ENCODE results near the gene NR2F2. TPM values are rescaled to one million over a fixed set of nuclear protein-coding genes. Genes with fewer than 3 reads are reported as not detected.

Gene NR2F2
- total RNA-seq, 1 donor from 2014 or later = 39.8 TPM

DNA sequence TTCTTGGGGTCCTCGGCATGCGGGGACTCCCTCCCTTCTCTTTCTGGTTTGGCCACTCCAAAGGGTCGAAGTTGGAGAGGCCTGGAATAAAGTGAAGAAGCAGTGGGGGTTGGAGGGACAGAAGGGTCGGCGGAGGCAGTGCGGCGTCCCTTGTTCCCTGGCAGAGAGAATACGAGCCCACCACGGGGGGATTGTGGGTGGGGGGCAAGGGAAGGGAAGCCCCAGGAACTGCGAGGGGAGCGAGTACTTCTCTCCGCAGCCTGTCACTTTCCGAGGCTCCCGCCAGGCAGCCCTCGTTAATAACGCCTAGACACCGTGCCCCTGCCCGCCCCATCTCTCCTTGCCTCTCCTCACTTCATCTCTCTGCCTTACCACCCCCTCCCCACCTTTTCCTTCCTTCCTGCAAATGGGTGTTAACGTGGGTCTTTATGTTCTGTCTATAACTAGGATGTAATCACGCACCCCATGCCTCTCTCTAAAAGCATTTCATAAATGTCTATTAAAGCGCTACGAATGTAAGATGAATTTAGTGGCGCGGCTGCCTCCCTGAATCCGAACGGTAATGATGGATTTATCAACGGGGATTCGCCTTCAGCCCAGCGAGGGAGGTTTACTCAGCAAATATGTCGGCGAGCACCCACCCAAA, 13.7 kb downstream of the NR2F2 start:
- Histone ChIP-seq H3K9me3 (no peaks in the 10 kb centered on the region), H3K4me3 (peak overlapping the region; percentile 67 to 85), H3K36me3 (no peaks in the 10 kb centered on the region), H3K27me3 (no peaks in the 10 kb centered on the region), H3K27ac (peak overlapping the region; percentile 99), H3K4me1 (peaks cover 45% of the 10 kb centered on the region)
- DNase-seq (ENCODE audit: extremely low spot score in 2 of 2) = no peak
- TF ChIP-seq POLR2AphosphoS5 (IDR thresholded peaks at IDR 0.05; ENCODE audit: insufficient read depth in 1 of 2, low read depth in 1 of 2) = no peak
- TF ChIP-seq, protein P1, sequence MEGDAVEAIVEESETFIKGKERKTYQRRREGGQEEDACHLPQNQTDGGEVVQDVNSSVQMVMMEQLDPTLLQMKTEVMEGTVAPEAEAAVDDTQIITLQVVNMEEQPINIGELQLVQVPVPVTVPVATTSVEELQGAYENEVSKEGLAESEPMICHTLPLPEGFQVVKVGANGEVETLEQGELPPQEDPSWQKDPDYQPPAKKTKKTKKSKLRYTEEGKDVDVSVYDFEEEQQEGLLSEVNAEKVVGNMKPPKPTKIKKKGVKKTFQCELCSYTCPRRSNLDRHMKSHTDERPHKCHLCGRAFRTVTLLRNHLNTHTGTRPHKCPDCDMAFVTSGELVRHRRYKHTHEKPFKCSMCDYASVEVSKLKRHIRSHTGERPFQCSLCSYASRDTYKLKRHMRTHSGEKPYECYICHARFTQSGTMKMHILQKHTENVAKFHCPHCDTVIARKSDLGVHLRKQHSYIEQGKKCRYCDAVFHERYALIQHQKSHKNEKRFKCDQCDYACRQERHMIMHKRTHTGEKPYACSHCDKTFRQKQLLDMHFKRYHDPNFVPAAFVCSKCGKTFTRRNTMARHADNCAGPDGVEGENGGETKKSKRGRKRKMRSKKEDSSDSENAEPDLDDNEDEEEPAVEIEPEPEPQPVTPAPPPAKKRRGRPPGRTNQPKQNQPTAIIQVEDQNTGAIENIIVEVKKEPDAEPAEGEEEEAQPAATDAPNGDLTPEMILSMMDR (IDR thresholded peaks at IDR 0.05) = no peak
- TF ChIP-seq POLR2A (IDR thresholded peaks at IDR 0.05) = no peak
- intact Hi-C loops (cut with DNase I) = loop anchor here (5.0 kb wide), 3 partner anchors 737 to 1672 kb away; no protein-coding TSS in a partner anchor

- H3K4me3 ChIP-seq = peak overlapping the region; percentile 67 to 85
- DNase-seq (ENCODE audit: extremely low spot score in 2 of 2) = no peak
- intact Hi-C loops (cut with DNase I) = loop anchor here (5.0 kb wide), 3 partner anchors 738 to 1673 kb away; no protein-coding TSS in a partner anchor
Measured at GRCh38 chr15:96344706-96345559, 14.4 kb downstream of the NR2F2 start.

GRCh38 chr15:96345560-96346399, 15.3 kb downstream of the NR2F2 start:
- Histone ChIP-seq H3K9me3 (no peaks in the 10 kb centered on the region), H3K27me3 (no peaks in the 10 kb centered on the region), H3K4me3 (peak overlapping the region; percentile 67 to 85), H3K27ac (peak overlapping the region; percentile 99), H3K4me1 (peaks cover 56% of the 10 kb centered on the region), H3K36me3 (no peaks in the 10 kb centered on the region)
- intact Hi-C loops (cut with DNase I) = no loop called here
- TF ChIP-seq POLR2AphosphoS5 (IDR thresholded peaks at IDR 0.05; ENCODE audit: insufficient read depth in 1 of 2, low read depth in 1 of 2) (peak; percentile 62 to 85), POLR2A (IDR thresholded peaks at IDR 0.05) (peak in 1 of 2 donors; percentile 37)
- TF ChIP-seq, protein P1 (IDR thresholded peaks at IDR 0.05) = peak; percentile 19 to 60 (median 40)
- DNase-seq (ENCODE audit: extremely low spot score in 2 of 2) = no peak

More at GRCh38 chr15:96344706-96345559, 14.4 kb downstream of the NR2F2 start:
- peaks cover 52% of the 10 kb centered on the region for H3K4me1 ChIP-seq
- no peaks in the 10 kb centered on the region for H3K9me3 ChIP-seq
- TF ChIP-seq, protein P1 (IDR thresholded peaks at IDR 0.05) = no peak
- peak in 1 of 2 donors; percentile 20 for TF ChIP-seq POLR2AphosphoS5 (IDR thresholded peaks at IDR 0.05; ENCODE audit: insufficient read depth in 1 of 2, low read depth in 1 of 2)
- H3K27me3 ChIP-seq = no peaks in the 10 kb centered on the region
- peak overlapping the region; percentile 99 for H3K27ac ChIP-seq
- H3K36me3 ChIP-seq = no peaks in the 10 kb centered on the region

DNA sequence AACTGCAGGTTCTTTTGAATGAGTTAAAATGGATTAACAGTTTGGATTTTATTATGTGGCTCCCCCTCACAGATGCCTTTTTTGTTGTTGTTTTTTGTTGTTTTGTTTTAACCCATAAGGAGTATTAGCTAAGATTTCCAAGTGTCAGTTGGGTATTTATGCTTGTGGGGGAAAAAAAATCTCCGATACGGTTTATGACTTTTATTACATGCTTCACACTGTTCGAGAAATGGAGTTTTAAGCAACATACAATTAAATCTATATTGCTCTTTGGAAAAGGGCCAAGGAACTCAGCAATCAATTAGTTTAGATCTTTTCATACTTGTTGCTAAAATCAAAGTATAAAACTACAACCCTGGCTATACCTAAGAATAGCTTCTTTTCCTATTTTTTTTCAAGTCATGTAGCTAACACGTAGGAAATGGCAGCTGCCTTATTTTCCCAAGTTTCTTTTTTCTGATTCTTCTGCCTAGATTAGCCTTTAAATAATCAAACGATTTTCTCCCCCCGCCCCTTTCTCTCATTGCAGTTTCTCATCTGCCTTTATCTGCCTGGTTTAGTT, 16.0 kb downstream of the NR2F2 start:
- peak overlapping the region; percentile 99 for H3K27ac ChIP-seq
- DNase-seq (ENCODE audit: extremely low spot score in 2 of 2) = no peak
- H3K36me3 ChIP-seq = no peaks in the 10 kb centered on the region
- no peaks in the 10 kb centered on the region for H3K9me3 ChIP-seq
- intact Hi-C loops (cut with DNase I) = no loop called here
- no peaks in the 10 kb centered on the region for H3K27me3 ChIP-seq
- H3K4me3 ChIP-seq = peak overlapping the region; percentile 67 to 85
- TF ChIP-seq POLR2AphosphoS5 (IDR thresholded peaks at IDR 0.05; ENCODE audit: insufficient read depth in 1 of 2, low read depth in 1 of 2) = no peak
- TF ChIP-seq, protein P1 (IDR thresholded peaks at IDR 0.05) = no peak
- TF ChIP-seq POLR2A (IDR thresholded peaks at IDR 0.05) = no peak
- peaks cover 56% of the 10 kb centered on the region for H3K4me1 ChIP-seq

Data from vagina (tissue), 2 donors.